GM19455 (cell line): ENCODE measurements around the gene SEL1L2.

Experiments used
- ATAC-seq: cut with Tn5 transposase; IDR thresholded peaks from one replicate; pipeline ENCODE4 v1.9.1; 2021; ENCODE audit not compliant: unreplicated experiment

The SEL1L2 gene

DNA sequence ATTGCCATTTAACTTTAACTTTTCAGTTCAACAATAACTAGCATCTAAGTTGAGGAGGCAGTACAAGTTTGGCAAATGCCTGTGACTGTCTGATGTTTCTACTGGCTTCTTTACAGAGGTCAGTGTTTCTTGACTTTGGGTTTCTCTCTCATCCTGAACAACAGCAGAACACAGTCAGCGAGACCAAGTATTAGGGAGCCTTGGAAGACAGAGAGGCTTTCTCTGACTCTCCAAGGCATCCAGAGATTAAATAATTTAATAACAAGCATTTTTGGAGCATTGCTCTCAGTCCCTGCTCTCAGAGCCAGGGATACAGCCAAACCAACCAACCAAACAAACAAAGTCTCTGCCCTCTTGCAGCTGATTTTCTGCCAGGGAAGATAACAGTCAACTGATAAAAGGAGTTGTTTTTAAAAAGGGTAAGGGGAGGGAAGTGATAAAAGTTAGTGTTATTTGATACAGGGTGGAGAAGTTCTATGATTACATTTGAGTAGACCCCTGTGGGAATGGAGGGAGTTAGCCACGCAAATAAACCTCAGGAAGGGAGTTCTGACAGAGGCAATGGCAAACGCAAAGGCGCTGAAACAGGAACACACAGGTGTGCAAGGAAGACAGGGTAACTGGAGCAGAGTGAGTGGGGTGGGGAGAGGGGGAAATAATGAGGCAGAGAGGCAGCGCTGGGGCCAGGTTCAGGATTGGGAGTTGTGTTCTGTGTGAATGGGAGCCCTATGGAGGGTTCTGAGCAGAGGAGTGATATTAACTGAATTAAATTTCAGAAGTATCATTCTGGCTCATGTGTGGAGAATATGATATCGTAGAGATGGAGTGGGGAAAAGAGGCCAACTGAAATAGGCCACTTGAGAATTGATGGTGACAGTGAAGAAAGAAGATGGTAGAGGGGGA is 55.2 kb downstream of the SEL1L2 start:
- no peak for ATAC-seq

DNA sequence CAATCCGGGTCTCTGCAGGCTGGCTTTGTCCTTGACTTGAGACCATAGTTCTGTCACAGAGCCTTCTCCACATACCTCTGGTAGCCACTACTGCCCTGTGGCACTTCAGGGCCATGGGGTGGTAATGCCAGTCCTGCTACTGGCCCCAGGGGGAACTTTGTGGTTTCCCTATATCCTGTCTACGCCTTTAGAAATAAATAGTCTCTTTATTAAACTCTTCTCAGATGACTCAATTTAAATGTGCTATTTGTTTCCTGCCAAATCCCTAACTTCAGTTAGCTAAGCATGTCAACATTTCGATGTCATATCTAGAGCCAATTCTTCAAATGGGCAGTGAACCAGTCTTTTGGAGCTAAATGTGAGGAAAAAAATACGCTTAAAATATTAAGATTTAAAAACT is 60.1 kb downstream of the SEL1L2 start:
- ATAC-seq = no peak

DNA sequence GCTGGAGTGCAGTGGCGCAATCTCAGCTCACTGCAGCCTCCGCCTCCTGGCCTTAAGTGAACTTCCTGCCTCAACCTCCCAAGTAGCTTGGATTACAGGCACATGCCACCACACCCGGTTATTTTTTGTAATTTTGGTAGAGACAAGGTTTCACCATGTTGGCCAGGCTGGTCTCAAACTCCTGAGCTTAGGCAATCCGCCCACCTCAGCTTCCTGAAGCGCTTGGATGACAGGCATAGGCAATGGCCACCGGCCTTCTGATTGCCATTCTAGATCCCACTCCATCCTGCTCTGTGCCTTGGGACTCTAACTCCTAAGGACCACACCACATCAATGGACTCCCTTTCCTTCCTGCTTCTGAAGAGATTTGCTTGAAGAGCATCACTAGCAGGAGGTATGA is 60.6 kb downstream of the SEL1L2 start:
- ATAC-seq = no peak

DNA sequence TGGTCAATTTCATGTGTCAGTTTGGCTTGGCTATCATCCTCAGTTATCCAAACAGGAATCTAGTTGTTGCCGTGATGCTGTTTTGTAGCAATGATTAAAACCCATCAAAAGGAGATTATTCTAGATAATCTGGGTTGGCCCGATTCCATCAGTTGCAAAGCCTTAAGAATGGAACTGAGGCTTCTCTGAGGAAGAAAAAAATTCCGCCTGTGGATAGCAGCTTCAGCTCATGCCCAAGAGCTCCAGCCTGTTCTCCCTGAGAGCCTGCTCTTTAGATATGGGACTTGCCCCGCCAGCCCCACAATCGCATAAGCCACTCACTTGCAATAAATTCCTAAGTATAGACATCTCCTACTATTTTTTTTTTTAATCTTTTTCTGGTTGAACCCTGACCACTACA is 61.5 kb downstream of the SEL1L2 start:
- no peak for ATAC-seq

DNA sequence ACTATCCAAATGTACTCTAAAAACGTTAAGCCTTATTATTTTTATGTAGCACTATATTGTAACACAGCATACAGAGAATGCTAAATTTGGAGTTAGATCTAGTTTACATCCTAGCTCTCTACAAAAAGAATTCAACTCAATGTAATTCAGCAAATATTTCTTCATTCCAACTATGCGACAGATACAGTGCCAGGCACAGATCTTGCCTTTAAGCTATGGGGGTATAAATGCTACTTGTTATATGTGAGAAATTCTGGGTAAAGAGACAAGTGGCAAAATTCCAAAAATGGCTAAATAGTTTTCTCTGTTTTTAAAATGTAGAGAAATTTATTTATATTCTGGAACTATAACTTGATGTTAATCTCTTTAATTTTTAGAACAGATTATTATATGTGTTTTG is 63.2 kb downstream of the SEL1L2 start:
- no peak for ATAC-seq

DNA sequence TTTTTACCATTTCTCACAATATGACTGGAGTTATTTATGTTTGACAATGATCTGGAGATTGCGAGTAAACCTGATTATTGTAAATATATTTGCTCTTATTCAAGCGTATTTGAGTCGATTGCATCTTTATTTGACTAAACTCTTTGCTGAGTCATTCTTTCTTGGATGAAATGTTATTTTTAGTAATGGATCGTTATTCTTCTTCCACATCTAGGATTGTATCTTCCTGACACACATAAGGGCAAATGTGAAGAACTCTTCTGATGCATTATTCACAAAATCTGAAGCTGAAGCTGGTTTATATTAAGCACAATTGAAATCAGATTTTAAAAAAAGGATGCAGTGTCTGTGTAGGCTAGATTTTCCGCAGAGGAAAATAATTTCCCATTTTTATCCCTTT is 68.2 kb downstream of the SEL1L2 start:
- ATAC-seq = no peak

DNA sequence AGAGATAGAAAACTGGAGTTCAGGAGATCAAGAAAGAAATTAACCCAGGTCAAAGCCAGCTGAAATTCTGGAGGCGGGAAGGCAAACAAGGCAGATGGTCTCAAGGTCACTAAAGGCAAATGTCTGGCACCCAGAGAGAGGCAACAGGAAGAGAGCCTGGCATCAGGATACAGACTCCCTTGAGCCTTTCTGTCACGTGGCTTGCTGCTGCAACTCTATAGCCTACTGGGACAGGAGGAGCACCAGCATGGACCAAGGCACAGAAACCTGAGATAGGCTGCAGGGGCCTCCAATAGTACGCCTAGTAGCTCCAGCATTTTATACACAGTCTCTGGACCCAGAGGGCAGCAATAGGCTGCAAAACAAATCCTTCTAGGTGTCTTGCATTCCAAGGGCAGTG is 75.1 kb downstream of the SEL1L2 start:
- ATAC-seq = no peak

DNA sequence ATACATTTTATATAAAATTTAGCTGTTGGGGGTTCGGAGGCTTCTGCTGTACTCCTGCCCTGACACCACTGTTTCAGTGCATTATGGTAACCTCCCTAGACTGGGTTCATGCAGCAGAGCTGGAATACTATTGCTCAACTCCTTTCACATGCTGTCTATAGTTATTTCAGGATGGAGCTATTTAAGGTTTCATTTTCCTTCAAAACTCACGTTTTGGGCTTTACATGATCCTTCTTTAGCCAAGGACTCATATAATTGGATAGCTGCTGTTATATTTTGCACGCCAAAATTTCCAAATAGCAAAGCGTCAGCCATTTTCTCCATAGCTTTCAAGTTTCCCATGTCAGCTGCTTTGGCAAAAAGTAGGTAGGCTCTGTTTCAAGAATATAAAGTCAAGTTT is 76.8 kb downstream of the SEL1L2 start:
- ATAC-seq = no peak

DNA sequence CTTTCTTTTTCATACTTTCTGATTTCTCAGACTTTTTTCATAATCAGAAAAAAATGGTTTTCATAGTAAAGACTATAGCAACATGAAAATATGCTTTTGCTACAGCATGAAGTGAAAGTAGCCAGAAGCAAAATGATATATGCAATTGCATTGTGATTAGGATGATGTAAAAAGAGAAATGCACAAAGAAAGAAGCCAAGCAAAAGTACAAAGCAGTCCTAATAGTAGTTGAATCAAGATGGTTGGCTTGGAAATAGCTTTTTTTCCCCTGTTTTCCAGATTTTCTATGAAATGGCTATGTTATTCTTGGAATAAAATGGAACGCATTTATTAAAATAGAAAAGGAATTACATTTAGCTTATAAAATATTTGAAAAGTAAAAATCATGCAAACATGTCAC is 77.3 kb downstream of the SEL1L2 start:
- ATAC-seq = no peak

DNA sequence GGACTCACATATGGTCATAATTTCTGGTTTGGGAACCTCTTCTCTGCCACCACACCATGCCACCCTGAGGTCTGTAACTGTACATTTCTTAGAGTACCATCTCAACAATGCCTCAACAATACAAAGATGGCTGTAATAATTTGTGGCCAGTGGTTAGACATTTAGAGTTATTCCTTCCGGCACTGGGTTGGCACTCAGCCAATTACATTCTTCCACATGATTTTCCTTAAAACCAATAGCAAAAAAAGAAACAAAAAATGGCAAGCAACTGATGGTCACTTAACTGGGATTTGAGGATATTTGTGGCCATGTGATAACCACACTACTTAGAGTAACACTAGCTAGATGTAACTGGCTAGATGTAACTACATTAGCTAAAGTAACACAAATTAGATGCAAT is 79.9 kb downstream of the SEL1L2 start:
- ATAC-seq = no peak

DNA sequence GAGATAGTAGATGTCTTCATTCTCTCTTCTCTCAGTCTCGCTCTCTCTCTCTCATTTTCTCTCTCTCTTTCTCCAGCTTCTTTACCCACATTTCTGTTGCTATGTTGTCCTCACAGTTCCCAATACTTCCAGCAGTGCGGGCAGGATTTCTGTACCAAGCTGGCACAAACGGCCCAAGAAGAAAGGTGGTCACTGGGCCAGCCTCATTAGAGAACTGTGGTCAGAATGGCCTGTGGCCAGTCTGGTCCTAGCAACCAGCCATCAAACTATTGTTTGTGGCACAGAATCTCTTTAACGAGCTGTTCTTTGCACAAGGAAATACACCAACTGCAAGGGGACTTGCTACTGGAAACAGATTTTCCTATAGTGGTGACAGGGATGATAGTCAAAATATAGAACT is 81.3 kb downstream of the SEL1L2 start:
- ATAC-seq = no peak

DNA sequence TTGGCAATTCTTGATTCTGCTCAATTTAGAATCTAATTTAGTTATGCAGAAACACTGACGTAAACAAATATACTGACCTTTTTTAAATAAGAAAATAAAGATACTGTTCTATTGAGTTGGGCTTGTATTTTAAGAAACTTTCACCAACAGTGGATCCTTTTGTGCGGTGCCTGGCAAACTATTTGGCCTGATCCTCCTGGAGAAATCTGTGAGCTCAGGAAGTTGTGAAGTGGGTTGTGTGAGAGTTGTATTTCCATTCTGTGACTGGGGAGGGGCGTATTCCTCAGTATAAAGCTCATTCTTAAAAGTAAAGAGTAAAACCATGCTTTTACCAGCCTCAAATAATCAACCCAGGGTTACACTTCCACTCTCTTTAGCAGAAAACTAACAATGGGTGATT is 85.6 kb downstream of the SEL1L2 start:
- ATAC-seq = no peak

DNA sequence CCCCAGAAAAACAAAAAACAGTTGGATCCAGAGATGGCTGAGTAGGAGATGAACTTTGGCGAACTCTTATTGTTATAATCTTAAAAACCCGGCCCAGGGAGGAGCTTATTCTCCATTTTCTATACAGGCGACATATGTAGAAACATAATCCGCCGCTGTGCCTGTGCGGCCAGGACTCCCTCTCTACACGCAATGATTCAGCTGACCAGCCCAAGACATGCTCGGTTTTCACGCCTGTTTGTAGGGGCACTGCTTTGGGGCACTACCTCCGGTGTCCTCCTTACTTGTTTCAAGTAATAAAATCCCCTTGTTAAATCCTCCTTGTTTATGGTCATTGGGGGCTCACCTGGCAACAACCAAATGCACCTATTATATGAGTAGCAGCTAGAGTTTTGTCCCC is 89.9 kb downstream of the SEL1L2 start:
- no peak for ATAC-seq

DNA sequence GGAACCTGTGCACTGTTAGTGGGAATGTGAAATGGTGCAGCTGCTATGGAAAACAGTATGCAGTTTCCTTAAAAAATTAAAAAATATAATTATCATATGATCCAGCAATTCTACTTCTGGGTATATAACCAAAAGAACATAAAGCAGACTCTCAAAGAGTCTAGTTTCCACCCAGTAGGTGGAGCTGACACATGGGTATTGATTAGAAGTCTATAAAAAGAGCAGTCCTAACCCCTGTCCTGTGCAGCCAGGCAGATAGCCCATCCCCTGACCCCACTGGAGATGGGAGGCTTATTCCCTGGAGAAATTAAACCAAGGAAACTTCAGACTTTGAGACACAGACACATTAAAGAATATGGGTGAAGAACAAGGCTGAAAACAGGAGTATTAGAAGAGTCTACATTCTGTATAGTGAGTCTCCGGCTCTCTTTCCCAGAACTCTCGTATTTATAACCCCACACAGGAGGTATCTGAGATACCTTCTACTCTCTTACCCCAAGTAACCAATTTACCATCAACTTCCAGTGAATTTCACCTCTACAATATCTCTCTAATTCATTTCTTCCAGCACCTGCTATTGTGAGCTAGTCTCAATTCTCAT is 92.3 kb downstream of the SEL1L2 start:
- ATAC-seq = no peak

DNA sequence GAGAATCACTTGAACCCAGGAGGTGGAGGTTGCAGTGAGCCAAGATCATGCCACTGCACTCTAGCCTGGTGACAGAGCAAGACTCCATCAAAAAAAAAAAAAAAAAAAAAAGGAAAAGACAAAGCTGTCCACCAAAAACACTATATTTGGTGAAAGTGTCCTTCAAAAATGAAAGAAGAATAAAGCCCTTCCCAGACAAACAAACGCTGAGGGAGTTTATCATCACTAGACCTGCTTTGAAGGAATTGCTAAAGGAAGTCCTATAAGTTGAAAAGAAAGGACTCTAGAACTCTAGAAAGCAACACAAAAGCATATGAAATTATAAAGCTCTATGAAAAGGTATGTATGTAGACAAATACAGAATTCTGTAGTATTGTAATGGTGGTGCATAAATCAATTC is 98.8 kb downstream of the SEL1L2 start:
- no peak for ATAC-seq

DNA sequence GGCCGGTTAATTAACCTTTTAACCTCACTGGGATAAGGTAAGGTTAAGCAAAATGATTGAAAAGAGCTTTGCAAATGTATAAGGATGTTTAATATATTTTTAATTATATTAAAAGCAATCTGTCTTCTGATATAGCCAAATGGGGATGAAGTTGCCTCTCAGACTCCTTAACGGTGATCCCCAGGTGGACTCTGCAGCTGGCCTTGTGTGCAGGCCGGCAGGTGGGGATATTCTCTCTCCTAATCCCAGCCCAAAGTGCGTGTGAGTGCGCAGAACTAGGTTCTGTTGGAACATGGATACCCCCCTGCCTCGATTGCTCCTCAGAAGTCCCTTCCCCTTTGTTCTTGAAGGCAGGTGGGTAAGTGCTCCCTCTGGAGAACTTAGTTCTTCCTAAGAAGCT is 105.6 kb downstream of the SEL1L2 start:
- ATAC-seq = no peak

DNA sequence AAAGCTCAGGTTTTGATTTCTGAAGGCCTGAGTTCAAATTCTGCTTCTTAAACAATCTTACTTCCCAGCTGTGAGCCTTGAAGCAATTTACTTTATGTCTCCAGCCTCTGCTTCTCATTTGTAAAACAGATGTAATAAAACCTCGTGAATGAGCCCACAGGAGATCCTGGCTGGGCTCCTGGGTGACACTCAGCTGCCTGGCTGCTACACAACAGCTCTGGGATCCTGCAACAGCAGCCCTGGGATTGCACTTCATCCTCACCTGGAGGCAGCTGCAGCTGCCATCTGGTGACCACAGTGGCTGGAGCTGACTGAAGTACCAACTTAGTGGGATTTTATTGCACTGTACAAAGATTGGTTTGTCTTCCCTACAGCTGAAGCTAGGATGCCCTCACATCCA is 107.0 kb downstream of the SEL1L2 start:
- ATAC-seq = no peak

DNA sequence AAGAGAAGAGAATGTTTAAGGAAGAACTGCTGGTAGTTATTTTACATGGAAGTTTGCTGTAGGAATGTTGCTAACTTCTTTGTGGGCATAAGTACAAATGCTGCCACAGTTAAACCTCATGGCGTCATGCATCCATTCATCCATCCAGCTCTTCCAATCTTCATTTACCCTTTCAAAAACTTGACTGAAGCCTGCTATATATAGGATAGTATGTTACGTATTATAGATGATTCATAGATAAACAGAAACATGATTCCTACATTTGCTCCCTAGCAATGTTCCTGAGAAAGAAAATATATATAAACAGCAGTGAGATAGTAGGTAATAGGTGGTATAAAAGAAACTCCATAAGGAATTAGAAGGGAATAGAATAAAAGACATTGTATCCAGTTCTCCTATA is 111.8 kb downstream of the SEL1L2 start:
- no peak for ATAC-seq

DNA sequence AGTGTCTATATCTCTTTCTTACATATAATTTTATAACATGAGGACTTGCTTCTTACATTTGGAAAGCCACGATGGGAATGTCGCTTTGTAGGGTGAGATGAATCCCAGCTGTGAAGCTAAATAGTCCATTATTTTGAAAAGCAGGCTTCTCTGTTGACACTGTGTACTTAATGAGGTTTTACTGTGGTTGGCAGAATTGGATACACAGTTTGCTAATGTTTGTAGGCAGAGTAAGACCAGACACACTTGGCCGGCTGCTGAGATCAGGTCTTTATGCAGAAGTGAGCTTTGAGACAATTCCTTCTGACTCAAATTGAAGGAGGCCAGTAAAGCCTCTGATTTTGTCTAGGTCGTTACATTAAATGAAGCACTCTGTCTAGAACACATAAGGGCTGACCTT is 112.6 kb downstream of the SEL1L2 start:
- no peak for ATAC-seq

DNA sequence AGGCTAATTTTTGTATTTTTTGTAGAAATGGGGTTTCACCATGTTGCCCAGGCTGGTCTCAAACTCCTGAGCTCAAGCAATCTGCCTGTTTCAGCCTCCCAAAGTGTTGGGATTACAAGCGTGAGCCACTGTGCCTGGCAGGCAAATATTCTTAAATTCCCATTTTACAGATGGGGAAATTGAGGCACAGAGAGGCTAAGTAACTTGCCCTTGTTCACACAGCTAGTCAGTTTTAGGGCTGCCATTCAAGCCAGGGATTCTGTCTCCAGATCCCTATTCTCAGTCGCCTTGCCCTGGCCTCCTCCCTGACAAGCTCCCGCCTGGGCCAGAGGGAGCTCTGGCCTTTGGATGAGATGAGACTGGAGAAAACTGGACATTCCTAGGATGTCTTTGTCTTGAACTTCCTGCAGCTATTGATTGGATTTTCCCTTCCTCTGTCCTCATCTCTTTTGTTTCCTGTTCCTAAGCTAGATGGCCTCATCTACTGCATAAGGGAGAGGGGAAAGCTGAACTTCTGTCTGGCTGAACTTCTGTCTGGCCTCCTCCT is 115.1 kb downstream of the SEL1L2 start:
- no peak for ATAC-seq

DNA sequence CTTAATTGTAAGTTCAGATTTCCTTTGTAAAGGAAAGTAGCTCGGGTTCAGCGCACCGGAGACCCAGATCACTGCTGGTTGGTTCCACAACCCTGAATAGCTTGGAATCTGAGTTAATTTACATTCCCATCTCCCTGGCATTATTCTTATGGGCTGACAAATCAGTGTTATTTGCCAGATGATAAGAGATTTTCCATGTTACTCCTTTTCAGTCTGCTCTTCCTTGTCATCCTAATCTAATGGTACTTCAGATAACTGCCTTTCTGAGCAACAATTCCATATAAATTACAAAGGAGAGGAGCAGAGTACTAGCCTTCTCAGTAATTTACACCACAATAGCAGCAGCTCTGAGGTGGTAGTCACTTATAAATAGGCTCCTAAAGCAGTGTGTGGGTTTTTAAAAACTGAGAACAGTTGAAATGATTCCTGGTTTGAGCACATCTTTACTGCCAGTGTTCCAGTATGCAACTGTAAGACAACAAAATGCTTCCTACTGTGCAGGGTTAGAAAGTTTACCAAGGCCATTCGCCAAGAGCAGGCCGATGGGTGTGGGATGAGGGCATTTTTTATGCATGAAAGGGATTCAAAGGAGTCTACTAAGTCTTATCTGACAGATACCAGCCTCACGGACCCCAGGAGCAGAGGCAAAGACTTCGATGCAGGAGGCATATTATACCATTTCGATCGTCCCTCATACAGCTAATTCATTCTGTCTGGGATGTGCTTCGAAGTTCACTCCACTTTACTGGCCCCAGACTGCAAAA is 115.8 kb downstream of the SEL1L2 start:
- no peak for ATAC-seq

DNA sequence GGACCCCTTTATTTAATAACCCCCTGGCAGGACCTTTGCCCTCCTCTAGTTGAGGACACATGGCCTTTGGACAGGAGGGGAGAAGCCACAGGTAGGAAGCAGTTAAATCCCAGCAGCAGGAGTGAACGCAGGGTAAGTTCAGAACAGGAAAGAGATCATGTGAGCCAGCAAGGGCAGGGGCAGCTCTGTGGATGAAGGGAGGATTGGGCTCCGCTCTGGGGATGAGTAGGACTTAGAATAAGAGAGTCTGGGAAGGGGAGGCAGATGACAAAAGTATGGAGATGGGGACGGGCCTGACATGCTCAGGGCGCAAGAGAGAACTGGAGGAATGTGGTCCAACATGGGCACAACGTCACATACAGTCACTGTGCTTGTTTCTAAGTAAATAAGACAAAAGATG is 116.6 kb downstream of the SEL1L2 start:
- ATAC-seq = no peak
